ENCODE measurements around the gene GALNT7.

DNA sequence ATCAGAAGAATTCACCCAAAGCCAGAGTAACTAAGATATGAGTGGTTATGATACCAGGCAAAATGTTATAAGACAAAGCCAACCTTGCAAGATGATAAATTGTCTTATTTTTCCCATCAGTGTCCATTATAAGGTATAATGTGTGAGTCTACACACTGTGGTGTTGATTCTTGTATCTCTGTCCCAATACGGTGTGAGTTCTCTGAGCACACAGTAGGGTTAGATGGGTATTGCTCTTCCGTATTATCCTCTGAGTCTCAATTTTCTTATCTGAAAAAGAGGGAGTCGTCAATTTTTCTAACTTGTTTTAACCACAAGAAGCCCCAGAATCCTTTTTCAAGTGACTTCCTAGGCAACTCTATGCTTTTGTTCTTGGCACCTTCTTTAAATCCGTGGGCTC, 95.6 kb downstream of the GALNT7 start:
- TF ChIP-seq, protein P1, sequence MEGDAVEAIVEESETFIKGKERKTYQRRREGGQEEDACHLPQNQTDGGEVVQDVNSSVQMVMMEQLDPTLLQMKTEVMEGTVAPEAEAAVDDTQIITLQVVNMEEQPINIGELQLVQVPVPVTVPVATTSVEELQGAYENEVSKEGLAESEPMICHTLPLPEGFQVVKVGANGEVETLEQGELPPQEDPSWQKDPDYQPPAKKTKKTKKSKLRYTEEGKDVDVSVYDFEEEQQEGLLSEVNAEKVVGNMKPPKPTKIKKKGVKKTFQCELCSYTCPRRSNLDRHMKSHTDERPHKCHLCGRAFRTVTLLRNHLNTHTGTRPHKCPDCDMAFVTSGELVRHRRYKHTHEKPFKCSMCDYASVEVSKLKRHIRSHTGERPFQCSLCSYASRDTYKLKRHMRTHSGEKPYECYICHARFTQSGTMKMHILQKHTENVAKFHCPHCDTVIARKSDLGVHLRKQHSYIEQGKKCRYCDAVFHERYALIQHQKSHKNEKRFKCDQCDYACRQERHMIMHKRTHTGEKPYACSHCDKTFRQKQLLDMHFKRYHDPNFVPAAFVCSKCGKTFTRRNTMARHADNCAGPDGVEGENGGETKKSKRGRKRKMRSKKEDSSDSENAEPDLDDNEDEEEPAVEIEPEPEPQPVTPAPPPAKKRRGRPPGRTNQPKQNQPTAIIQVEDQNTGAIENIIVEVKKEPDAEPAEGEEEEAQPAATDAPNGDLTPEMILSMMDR (IDR thresholded peaks at IDR 0.05; ENCODE audit: poor library complexity, severe bottlenecking) = no peak
- TF ChIP-seq TAF1 (IDR thresholded peaks at IDR 0.05; ENCODE audit: low read depth) = no peak
- no peak for TF ChIP-seq EZH2 (IDR thresholded peaks at IDR 0.05; ENCODE audit: borderline replicate concordance, insufficient read depth, low read length, poor library complexity, severe bottlenecking)
- TF ChIP-seq POLR2AphosphoS5 (IDR thresholded peaks at IDR 0.05) = no peak
- no peak for TF ChIP-seq RAD21 (conservative IDR thresholded peaks at IDR 0.05)
- TF ChIP-seq EP300 (conservative IDR thresholded peaks at IDR 0.05; ENCODE audit: poor library complexity, severe bottlenecking) = no peak

Data from neural cell (in vitro differentiated cells).